T-helper 1 cell treated with Interleukin-12 subunit alpha and Interleukin-12 subunit beta and Interleukin-4 antibody, amounts not matched to agents 30 ng/mL and 1 ng/mL, for 36 hours (primary cell): ENCODE data around the gene AIDA. TPM values are rescaled to one million over a fixed set of nuclear protein-coding genes. Genes with fewer than 3 reads are reported as not detected.

ENCODE experiments used
- intact Hi-C: fragments of 100-400 bp; cut with micrococcal nuclease; formaldehyde crosslinking; loops from one replicate; pipeline ENCODE4 v1.15.1; 2024
- total RNA-seq: library from RNA; stranded (reverse); gene quantifications from 2 replicates; pipeline ENCODE4 v1.2.3, GENCODE V29; 2022

AIDA gene
- total RNA-seq, 1 donor from 2014 or later, result 57.2 TPM

DNA sequence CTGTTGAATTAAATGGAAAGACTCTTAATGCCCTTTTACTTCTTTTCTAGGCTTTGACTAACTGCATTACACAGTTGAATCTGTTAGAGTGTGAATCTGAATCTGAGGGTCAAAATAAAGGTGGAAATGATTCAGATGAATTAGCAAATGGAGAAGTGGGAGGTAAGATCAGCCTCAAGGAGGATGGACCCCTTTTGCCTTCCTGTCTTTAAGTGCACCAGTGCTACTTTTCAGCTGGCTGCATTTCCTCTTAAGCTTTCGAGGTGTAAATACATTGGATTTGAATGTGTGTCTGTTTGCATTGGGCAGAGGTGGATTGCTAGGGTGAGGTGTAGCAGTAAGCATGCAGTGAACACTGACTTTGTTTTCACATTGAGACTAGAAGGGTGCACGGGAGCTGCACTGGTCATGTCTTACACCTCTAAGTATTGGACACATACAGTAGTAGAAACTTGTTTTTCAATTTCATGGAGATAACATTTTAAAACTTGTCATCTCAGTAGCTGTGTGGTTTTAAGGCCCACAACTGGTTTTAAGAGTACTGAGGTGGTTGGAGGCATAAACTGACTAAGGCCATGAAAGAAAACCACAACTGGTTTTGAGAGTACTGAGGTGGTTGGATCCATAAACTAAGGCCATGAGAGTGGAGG is 59.0 kb downstream of the AIDA start:
- intact Hi-C loops, result loop anchor here (1.0 to 10.0 kb wide), 4 partner anchors 9 to 1781 kb away; partner anchors contain the start of genes CAPN2 and WDR26

DNA sequence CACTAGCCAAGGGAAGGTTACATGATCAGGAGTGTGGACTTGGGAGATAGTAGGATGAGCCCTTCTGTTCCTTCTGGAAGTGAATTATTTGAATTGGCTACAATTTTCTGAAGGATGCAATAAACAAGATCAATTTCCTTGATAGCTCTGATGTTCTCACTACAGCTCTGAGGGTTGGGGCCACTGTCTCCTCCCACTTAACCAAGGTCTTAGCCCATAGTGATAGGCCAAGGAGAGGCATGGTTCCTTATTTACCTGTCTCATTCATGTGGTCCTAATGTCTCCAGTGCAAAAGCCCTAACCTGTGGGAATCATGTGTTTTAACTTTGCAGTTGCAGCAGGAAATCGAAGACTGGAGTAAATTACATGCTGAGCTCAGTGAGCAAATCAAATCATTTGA is 59.6 kb downstream of the AIDA start:
- intact Hi-C loops, result loop anchor here (1.0 to 10.0 kb wide), 4 partner anchors 8 to 1782 kb away; partner anchors contain the start of genes CAPN2 and WDR26

DNA sequence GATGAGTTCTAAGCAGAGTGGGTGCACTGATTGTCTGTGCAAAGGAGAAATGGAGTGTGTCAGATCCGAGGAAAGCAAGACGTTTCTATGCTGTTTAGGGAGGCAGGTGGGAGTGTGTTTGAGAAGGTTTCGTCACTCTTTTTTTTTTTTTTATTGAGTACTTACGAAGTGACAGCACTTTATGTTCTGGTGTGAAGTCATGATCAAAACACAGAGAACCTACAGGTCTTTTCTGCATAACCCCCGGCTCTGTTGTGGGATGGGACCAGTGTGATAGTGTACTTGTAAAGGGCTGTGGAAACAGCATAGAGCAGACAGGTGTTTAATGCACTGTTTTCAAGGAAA is 67.7 kb downstream of the AIDA start:
- intact Hi-C loops, result loop anchor here (1.0 to 5.0 kb wide), 14 partner anchors 9 to 1978 kb away; partner anchors contain the start of genes CNIH4, DISP1, DUSP10 and TAF1A

DNA sequence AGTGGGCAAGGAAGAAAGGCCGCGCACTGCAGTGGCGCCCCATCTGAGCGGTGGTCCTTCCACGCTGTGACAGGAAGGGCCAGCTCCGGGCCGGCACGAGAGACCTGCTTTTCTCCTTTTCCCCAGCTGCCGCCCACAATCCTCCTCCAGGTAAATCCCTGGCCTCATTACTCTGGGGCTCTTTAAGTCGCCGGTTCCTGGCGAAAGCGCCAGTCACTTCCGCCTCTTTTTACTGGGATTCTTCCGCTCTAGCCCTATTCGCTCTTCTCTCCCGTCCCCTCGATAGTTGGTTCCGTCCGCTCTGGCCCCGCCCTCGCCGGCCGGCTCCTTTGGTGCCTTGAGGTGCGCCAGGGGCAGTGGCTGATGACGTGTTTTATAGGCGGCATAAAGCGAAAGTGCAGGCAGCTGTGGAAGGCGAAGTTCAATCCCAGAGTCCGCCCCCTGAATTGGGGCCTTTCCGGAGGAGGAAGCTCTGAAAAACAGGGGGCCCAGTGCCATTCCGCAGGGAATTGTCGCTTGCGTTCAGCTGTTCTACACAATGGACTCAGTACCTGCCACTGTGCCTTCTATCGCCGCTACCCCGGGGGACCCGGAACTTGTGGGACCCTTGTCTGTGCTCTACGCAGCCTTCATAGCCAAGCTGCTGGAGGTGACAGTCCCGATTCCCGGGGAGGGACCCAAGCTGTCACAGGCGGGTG is 68.2 kb downstream of the AIDA start:
- intact Hi-C loops, result loop anchor here (1.0 to 5.0 kb wide), 14 partner anchors 9 to 1978 kb away; partner anchors contain the start of genes CNIH4, DISP1, DUSP10 and TAF1A

DNA sequence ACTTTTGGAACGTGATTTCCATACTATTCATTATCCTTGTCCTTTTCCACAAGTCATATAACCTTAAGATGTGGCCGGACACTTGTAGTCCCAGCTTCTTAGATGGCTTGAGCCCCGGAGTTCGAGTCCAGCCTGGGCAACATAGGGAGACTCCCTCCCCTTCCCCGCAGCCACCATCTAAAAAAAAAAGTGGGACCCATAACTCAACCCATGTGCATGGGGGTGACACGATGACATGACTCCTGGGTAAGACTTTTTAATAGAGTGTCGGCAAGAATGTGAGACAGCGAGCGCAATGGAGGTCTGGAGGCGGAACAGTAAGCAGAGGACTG is 68.7 kb downstream of the AIDA start:
- intact Hi-C loops, result loop anchor here (5.0 kb wide), 3 partner anchors 916 to 1979 kb away; partner anchors contain the start of gene CNIH4

DNA sequence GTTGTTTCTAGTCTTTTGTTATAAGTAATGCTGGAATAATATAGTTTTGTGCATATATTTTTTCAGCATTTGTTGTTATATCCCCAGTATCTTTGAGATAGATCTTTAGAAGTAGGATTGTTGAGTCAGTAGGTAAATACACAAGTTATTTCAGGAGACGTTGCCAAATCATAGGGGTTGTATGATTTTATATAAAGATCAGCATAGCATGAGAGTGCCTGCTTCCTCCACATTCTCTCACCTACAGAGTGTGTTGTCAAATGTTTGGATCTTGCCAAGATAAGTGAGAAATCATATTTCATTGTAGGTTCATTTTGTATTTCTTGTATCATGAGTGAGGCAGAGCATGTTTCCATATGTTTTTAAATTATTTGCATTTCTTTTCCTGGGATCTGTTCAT is 69.8 kb downstream of the AIDA start:
- intact Hi-C loops, result loop anchor here (5.0 kb wide), 3 partner anchors 915 to 1980 kb away; partner anchors contain the start of gene CNIH4

DNA sequence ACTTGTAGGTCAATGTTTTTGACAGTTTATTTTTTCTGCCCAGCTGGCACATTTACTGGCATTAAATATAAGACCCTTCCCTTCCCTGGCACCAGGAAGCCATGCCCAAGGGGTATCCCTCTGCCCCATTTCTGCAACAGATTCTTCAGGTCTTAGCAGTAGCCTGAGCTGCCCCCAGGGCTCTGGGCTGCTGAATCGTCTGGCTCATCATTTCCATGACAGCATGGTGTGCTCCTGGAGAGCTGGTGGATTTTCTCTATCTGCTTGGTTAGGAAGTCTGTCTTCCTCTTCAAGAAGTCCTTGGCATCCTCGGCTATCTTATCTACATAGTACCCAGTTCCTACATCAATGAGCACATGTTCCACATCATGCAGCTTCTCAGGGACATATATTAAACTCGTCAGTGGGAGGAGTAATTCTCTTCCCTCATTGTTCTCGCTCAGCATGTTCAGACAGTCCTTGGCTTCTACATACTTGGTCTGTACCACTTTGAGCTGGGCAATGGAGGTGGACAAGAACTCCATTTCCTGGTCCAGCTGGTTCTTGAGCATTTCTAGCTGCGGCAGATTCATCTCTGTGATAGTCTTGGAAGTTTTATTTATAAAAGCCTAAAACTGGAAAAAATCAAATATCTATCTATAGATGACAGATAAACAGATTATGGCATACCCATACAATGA is 70.9 kb downstream of the AIDA start:
- intact Hi-C loops, result loop anchor here (5.0 kb wide), 3 partner anchors 914 to 1981 kb away; partner anchors contain the start of gene CNIH4

DNA sequence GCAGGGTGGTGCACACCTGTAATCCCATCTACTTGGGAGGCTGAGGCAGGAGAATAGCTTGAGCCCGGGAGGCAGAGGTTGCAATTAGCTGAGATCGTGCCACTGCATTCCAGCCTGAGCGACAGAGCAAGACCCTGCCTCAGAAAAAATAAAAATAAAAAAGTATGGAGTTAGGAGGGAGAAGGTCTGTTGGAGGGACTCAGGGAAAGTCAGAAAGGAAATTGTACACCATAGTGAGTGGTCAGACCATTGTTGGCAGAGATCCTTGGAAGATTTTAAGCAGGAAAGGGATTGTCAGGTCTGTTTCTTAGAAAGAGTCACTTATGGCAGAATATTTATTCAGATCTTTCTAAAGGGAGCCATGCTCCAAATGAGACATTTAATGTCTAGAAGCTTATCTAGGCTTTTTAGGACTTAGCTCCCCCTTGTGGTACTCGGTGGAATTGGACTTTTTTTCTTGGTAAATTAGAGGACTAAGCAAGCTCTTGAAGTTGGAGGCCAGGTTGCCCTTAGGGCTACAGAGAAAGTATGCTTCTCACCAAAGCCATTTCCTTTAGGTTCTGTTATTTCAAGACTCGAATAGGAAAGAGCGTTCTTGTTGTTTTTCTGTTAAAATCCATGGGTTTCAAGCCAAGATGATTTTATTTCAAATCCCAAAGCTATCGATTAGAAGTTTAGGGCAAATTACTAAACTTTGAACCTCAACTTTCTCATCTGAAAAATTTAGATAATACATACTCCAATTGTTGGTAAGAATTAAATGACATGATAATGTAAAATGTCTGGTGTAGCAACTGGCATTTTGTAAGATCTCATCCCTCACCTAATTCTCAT is 77.9 kb downstream of the AIDA start:
- intact Hi-C loops, result loop anchor here (1.0 kb wide), 6 partner anchors 10 to 538 kb away; partner anchors contain the start of gene TAF1A

DNA sequence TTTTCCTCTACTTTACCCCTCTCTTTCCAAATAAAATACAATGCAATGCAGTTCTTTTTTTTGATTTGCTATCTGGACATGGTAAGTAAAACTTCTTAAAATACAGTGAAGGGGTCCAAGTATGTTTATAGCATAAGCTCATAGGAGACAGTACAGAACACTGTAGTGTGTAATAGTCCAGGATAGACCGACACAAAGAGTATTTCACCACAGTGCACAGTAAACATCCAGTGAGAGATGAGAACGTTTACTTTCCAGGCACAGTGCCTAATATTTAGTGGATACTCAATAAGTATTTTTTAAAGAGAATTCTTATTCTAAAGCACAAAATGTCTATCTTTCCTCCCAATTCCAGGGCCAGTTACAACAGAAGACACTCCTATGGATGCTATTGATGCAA is 79.5 kb downstream of the AIDA start:
- intact Hi-C loops, result no loop called here

DNA sequence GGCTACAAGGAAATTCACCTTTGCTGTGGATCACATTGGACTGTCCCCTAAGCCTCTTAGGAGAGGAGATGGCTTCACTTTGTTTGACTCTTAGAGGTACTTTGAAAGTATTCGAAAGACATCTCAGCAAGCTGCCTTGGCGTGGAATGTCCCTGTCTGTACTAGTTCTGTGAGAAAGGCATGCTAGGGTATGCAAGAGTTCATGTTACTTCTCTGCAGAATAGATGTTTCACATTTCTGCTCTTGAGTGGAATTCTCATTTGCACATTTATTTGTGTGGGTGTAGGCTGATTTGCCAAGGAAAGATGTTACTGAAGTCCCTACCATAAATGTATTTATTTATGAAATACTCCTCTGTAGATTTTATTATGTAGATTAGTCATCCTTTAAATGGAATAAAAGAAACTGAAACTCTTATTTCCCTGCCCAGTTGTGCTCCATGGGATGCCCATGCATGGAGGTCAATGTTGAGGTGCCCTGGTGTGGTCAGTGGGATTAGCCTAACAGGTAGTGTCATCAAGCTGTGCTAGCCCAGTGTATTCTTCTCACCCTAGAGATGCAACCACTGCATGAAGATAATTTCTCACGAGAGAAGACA is 80.6 kb downstream of the AIDA start:
- intact Hi-C loops, result no loop called here

DNA sequence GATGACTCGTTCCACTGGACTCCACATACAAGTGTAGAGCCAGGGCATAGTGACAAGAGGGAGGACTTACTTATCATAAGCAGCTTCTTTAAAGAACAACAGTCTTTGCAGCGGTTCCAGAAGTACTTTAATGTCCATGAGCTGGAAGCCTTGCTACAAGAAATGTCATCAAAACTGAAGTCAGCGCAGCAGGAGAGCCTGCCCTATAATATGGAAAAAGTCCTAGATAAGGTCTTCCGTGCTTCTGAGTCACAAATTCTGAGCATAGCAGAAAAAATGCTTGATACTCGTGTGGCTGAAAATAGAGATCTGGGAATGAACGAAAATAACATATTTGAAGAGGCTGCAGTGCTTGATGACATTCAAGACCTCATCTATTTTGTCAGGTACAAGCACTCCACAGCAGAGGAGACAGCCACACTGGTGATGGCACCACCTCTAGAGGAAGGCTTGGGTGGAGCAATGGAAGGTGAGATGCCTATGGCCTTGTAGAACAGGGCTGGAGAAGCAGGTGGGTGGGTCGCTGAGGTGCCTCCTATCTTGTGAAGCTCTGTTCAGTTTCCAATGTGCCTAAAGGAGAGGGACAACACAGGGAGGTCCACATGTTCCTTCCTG is 82.3 kb downstream of the AIDA start:
- intact Hi-C loops, result no loop called here

DNA sequence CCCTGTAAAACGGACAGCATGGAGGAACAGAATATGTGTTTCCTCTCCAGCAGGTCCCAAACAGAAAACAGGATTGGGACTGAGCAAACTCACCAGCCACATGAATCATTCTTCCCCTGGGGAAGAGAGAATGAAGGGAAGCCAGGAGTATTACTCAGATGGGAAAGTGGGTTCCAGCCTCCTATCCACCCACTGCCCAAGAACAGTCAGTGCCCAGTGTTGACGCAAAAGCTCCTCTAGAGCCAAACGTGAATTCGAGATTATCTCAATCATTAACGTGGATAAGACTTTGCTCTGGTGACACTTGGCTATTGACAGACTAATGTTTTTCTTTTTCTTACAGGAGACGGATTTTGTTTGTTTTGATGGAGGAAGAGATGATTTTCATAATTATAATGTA is 85.1 kb downstream of the AIDA start:
- intact Hi-C loops, result no loop called here

DNA sequence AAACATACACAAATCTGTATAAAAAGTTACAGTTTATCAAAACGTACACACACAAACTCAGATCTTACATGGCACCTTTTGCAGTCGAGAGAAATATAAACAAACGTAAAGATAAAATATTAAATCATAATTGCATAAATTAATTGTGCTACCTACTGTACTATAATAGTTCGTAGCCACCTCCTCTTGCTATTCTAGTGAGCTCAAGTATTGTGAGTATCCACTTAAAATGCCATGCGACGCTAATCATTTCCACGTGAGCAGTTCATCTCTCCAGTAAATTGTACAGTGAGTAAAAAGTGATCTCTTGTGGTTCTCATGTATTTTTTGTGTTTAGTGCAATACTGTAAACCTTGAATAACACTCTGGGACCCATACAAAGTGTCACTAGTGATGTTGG is 88.1 kb downstream of the AIDA start:
- intact Hi-C loops, result no loop called here

DNA sequence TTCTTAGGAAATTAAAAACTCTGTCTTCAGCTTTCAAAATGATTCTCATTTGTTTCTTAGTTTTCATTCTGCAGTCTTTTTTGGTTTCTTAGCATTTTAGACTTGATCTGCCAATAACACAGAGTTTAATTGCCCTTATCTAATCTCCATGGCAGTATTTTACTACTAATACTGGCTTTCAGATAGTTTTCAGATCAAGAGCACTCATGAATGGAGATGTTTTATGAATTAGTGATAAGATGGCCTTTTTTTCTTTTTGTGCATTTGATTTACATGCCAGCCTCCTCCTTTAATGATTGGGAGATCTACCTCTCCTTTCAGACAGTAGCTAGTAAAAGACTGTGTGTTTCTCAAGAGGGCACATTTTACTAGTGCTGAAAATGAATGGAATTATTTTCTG is 88.8 kb downstream of the AIDA start:
- intact Hi-C loops, result no loop called here

DNA sequence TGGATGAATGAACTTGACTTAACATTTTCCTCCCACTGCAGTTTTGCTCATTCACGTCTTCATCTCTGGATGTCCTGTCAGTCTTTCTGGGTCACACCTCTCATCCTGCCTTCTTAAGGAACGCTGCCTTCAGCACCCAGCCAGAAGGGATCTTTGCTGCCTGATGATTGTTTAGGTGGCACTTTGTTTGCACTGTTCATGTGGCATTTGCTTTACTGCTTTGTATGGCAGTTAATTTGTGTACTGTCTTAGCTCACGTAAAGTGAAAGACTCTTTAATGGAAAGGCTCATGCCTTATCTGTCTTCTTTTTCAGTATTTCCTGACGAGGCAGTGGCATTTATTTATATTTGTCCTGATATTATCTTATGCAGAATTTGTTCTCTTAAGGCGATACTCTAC is 89.5 kb downstream of the AIDA start:
- intact Hi-C loops, result no loop called here

DNA sequence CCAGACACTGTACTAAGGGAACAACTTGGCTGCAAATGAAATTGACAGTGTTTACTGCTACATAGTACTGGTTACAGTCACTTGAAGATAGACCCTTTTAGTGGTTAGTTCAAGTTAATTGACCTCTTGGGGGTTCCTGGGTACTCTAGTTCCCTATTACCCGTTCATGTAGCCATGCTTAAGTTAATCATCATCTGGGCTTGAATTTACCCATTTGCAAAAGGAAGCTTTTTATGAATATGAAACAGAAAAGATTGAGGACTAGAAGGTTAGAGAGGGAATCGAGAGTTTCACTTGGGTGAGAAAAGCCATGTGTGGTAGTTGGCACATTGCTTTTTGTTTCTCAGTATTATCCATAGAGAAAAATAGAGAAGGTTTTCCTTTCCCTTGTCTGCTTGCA is 91.7 kb downstream of the AIDA start:
- intact Hi-C loops, result no loop called here

DNA sequence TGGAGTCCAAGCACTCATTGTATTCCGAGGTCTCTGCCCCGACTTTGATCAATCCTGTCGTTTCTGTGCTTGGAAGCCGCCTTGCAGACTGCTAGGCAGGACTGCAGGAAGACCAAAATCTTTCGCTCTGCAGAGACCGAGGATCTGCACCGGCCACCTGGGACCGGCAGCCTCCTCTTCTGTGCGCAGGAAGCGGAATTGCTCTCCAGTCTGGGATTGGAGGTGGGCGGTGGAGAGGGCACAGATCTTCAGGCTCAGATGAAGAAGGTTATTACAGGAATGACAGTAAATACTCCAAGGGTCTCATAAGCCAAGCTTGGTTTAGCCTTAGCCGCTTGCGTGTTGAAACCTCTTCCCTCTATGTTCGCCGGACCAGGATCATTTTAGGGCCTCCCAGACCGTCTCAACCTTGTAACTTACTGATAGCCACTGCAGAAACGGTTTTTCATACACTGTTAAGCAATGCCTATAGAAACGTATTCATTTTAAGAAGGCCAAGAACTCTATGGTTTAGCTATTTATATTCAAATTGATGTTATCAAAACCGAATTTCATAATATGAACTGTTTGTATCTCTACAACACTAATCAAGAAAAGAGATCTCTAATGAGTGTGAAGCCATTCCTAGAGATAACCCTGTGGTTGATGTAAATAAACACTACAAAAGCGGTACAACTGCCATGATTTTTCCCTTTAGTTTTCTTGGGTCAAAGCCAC is 93.3 kb downstream of the AIDA start:
- intact Hi-C loops, result loop anchor here (1.0 to 10.0 kb wide), 3 partner anchors 15 to 524 kb away; partner anchors contain the start of genes DISP1 and TLR5
